OCI-LY3 (cell line): Measurements from ENCODE around the gene TTYH3.

Source experiments
- CTCF ChIP-seq: fragments of 200-600, 300-600 bp; sonication (generic); IDR thresholded peaks from 2 replicates; pipeline ENCODE4 v1.5.1; 2014; ENCODE audit warnings: antibody characterized with exemption, low read length, low read depth
- EZH2phosphoT487 ChIP-seq: fragments of 200-600 bp; shearing (Covaris generic); IDR thresholded peaks from 2 replicates; pipeline ENCODE4 v1.6.1; 2018; ENCODE audit warnings: antibody characterized with exemption, mixed run types, low read depth

GRCh38 chr7:2713978-2714377, 82.2 kb downstream of the TTYH3 start:
- TF ChIP-seq CTCF (no peak), EZH2phosphoT487 (no peak)
